HT1080 (cell line): ENCODE measurements around the gene PTPN13. TPM values are rescaled to one million over a fixed set of nuclear protein-coding genes. Genes with fewer than 3 reads are reported as not detected.
"Not testable (repeated sequence)": the region's sequence is repeated elsewhere in the genome, so short reads cannot be mapped to it uniquely, and the experiment has no call there.

Experiments used
- DNase-seq: peaks from one replicate; pipeline ENCODE4 v3.0.0-alpha.2; 2015; ENCODE audit warnings: low read depth
- total RNA-seq: library from RNA; depleted of rRNA; stranded (reverse); fragments of >200 nt; shearing (Covaris generic); gene quantifications from 2 replicates; pipeline ENCODE4 v1.2.3, GENCODE V29; 2014

PTPN13 gene
- total RNA-seq, 1 experiment from 2014 or later = 7.9 TPM

DNA sequence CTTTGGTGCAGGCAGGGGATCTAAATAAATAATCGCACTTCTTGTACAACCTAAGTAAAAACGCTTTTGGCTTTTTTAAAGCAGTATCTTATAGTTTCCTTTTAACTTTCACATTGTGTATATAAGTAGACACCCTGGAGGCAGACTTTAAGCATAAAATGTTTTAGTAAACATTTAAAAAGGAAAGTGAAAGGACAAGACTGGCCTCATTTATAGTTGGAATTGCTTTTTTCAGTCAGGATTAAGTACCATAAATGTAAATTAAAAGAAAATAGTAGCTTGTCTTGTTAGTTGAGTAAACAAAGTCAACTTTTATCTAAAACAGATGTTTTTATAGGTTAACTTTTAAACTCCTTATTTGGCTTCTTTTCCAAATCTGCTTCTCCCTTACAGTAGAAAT lies 39.7 kb downstream of the PTPN13 start:
- no peak for DNase-seq

DNA sequence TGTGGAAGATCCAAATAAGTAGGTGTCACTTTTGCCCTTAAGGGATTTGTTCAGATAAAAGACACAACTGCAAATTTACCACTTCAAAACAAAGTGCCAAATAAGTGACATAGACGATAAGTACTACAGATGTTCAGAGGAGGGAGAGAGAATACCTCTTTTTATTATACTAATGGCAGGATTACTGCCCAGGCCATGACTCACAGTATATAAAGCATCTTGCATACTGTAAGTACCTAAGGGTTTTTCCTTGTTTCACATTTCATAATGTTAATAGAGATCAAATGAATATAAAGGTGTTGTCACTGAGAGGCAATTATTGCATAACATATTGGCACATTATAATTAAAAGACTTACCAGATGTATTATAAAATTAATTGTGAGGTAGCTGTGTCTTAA lies 46.4 kb downstream of the PTPN13 start:
- no peak for DNase-seq

GRCh38 chr4:86641516-86642090 lies 47.5 kb downstream of the PTPN13 start:
- DNase-seq = no peak

GRCh38 chr4:86644892-86645291 lies 50.8 kb downstream of the PTPN13 start:
- DNase-seq = no peak

DNA sequence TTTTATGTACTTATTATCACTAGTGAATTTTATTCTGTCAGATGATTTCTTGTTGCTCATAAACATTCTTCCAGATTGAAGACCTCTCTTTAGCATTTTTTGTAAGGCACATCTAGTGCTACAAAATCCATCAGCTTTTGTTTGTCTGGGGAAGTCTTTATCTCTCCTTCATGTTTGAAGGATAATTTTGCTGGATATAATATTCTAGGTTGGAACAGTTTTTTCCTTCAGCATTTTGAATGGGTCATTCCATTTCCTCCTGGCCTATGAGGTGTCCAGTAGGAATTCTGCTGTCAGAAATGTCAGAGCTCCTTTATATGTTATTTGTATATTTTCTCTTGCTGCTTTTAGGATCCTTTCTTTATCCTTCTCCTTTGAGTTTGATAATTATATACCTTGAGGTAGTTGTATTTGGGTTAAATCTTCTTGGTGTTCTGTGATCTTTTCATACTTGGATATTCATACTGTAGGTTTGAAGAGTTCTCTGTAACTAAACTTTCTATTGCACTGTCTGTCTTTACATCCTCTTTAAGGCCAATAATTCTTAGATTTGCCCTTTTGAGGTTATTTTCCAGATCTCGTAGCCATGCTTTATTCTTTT lies 58.3 kb downstream of the PTPN13 start:
- DNase-seq = no peak

DNA sequence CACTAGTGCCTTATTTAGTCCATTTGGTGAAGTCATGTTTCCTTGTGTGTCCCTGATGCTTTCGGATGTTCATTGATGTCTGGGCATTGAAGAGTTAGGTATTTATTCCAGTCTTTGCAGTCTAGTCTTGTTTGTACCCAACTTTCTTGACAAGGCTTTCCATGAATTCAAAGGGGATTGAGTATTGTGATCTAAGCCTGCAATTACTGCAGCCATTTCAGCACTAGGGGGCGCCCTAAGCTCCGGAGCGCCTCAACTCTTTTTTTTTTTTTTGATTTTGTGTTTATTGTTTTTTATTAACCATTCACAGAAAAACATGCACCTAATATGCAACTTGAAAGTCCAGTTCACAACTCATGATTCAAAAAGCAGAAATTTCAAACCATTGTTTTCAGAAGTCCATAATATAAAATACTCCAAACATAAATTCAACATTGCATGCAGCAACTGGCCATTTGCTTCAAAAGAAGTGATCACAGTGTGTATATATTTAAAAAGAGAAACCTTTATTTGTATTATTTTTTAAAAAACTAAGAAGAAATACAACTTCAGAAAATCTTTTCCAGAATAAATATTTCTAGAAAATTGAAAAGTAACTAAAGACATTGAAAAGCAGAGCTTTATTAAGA lies 59.2 kb downstream of the PTPN13 start:
- peak; percentile 32 for DNase-seq

DNA sequence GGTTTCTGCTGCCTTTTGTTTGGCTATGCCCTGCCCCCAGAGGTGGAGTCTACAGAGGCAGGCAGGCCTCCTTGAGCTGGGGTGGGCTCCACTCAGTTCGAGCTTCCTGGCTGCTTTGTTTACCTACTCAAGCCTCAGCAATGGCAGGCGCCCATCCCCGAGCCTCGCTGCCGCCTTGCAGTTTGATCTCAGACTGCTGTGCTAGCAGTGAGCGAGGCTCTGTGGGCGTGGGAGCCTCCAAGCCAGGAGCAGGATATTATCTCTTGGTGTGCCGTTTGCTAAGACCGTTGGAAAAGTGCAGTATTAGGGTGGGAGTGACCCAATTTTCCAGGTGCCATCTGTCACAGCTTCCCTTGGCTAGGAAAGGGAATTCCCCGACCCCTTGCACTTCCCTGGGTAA lies 62.7 kb downstream of the PTPN13 start:
- DNase-seq = not testable (repeated sequence)

DNA sequence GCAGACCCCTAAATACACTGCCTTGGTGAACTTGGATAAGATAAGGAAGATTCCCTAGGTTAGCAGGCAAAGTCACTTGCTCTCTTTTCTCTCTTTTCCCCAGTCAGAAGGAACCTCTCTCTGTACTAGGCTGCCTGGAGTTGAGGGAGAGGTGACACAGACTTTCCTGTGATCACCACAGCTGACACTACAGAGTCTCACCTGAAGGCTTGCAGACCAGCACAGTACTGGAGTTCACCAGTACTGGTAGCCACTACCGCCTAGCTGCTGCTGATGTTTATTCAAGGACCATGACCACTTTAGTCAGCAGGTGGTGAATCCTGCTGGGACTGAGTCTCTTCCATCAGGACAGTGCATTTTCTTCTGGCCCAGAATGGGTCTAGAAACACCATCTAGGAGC lies 63.3 kb downstream of the PTPN13 start:
- no peak for DNase-seq

DNA sequence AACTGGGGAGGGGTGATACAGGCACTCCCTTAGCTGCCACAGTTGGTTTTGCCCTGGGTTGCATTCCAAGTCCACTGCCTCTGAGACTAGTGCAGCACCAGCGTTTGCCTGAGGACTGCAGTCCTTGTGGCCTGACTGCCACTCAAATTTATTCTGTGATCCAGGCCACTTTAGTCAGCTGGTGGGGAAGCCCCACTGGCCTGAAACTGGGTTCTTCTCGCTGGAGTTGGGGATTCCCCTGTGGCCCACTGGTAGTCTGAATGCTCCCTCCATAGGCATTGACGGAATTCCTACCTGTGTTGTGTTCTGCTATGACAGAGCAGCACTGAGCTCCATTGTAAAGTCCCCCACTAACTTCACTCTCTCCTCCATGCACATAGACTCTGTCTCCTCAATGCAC lies 63.8 kb downstream of the PTPN13 start:
- no peak for DNase-seq

DNA sequence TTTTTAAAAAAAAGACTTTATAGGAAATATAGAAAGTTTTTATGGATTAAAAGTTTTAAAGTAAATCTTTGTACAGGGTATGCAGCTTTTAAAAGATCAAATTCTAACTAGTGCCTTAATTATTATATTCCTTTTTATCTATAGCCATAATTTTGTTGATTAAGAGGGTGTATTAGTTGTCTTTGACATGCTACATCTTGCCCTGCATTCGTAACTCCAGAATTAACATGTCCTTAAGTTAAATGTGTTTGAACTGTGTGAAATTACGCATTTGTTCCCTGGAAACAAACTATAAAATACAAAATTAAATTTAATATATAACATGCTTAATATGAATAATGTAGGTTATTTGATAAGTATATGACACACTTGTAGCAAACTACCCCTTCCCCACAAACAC lies 66.3 kb downstream of the PTPN13 start:
- DNase-seq = no peak

DNA sequence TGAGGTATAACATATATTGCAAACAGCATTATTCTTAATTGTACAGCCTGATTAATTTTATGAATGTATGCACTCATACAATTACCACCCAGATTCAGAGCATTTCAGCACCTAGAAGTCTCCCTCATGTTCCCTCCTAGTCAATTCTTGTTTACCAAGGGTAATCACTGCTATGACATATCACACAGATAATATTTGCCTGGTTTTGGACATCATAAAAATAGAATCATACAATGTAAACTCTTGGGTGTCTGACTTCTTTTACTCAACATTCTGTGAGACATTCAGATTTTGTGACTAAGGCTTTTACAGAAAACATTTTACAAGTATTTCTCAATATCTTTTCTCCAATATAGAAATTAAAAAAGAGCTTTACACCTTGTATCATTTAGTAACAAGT lies 66.9 kb downstream of the PTPN13 start:
- no peak for DNase-seq

- no peak for DNase-seq
Measured at GRCh38 chr4:86661418-86661817, 67.3 kb downstream of the PTPN13 start.

GRCh38 chr4:86664959-86665358 lies 70.8 kb downstream of the PTPN13 start:
- peak; percentile 29 for DNase-seq

- no peak for DNase-seq
Measured at GRCh38 chr4:86670298-86670697, 76.2 kb downstream of the PTPN13 start.

DNA sequence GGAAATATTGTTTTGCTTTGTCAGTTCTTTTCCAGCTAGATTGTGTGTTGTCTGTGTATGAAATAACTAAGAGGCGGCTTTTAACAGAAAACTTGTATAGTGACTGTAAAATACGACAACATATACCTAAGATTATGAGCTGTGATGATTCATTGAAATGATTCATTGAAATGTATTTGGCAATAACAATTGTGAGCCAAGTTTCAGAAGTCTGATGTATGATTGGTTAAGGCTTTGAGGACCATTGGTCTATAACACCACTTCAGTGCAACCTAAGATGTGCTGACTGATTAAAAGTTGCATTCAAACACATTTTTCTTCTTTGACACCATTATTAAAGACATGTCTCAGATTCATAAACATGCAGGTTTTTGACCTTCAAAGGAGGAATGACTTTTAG lies 76.6 kb downstream of the PTPN13 start:
- DNase-seq = peak; percentile 76

- DNase-seq = no peak
Measured at GRCh38 chr4:86675548-86675947, 81.4 kb downstream of the PTPN13 start.

DNA sequence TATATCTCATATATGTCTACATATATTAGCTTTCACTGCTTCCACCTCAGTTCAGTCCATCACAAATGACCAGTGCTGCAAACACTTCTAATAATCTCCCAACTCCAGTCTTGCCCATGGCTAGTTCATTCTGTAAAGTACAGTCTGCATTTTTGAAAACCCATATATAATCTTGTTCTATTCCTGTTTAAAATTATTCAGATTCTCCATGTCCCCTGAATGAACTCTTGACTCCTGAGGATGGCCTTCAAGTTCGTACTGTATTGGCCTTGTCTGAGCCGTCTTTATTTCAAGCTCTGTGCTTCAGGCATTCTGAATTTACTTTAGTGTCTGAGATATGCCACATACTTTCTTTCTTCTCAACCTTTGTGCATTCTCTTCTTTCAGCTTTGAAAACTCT lies 84.7 kb downstream of the PTPN13 start:
- no peak for DNase-seq

- no peak for DNase-seq
Measured at GRCh38 chr4:86679441-86679840, 85.3 kb downstream of the PTPN13 start.

DNA sequence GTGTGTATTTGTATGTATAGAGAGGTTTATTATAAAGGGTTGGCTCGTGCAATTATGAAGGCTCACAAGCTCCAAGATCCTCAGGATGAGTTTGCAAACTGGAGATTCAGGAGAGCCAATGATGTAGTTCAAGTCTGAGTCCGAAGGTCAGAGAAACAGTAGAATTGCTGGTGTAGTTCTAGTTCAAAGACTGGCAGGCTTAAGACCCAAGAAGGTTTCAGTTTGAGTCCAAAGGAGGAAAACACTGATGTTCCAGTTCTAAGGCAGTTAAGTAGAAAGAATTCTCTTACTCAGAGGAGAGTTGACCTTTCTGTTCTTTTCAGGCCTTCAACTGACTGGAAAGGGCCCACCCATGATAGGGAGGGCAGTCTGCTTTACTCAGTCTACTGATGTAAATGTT lies 89.1 kb downstream of the PTPN13 start:
- no peak for DNase-seq

- DNase-seq = no peak
Measured at GRCh38 chr4:86683983-86684382, 89.9 kb downstream of the PTPN13 start.

- no peak for DNase-seq
Measured at GRCh38 chr4:86685401-86685800, 91.3 kb downstream of the PTPN13 start.

DNA sequence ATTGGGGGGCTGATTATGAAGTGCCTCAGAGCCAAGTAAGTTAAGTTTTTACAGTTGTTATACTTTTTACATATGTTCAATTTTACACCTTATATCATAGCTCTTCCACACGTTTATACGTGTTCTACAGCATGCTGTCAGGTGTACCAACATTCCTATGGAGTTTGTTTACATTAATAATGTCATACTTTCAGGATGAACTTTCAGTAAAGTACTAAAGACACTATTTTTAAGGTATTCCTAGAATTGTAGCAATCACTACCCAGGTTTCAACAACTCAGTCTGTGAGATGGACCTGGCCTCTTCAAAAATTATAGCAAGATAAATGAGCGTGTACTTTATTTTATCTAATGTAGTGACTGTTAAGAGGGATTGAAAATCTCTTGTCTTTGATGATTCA lies 92.6 kb downstream of the PTPN13 start:
- no peak for DNase-seq

GRCh38 chr4:86688026-86688425 lies 93.9 kb downstream of the PTPN13 start:
- DNase-seq = no peak
